Measurements from ENCODE around the gene FRMPD2.
"Not testable (repeated sequence)": the region's sequence is repeated elsewhere in the genome, so short reads cannot be mapped to it uniquely, and the experiment has no call there.

FRMPD2 gene

DNA sequence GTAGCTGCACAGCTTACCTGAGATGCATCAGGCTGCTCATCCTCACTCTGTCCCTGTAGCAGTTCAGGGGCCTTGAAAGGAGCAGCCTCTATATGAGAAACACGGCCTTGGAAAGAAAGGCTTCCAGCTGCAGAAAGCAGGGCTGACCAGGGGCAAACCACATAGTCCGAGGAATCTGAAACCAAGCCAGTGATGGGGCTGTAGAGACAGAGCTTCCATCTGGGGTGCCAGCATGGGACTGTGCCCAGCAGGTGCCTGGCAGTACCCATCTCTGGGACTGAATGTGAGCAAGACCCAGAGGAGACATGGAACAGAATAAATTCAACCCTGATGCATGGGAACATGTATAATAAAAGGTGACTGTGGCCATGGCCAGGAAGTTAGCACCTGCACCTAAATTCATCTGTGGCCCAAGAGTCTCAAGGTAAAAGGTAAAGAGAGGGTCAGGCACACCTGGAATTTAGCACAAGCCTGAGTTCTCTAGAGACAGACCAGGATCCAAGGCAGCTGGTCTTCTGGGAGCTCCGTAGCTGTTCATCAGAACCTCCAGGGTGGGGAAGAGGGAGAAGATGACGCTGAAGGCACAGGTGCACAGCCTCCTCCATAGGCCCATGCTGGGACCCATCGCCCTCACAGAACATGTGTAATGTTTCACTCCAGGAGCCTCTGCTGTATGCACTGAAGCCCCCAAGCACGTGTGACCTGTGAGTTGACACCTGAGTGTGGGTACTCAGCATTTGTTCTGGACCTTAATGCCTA lies 25.3 kb downstream of the FRMPD2 start:
- no peaks in the 10 kb centered on the region for H3K36me3 ChIP-seq (ENCODE audit: control insufficient read depth, insufficient read depth, low read length)
- no peaks in the 10 kb centered on the region for H3K27me3 ChIP-seq (ENCODE audit: control insufficient read depth, insufficient read depth, low read length)
- no peak overlapping the region for H3K9ac ChIP-seq (ENCODE audit: low read depth, low read length)
- no peaks in the 10 kb centered on the region for H3K9me3 ChIP-seq (ENCODE audit: control insufficient read depth, insufficient read depth, low read length)
- H3K4me1 ChIP-seq (ENCODE audit: control insufficient read depth, insufficient read depth, low read length), result peaks cover 12% of the 10 kb centered on the region
- H3K4me3 ChIP-seq (ENCODE audit: low read depth, low read length), result no peak overlapping the region

DNA sequence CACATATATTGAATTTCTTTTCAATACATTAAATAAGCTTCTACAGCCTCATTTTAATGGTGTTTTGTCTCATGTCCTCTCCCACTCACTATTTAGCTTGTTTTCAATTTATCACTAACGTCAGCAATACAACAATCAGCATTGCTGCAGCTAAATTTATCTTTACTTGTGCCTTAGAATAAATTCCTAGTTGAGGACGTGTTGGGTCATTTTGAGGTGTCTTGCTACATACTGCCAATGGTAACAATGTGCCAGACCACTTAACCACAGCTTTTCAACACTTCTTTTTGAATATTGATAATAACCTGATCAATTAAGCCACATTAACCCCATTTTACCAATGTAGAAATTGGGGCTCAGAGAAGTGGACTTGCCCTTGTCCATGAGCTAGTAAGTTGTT lies 26.0 kb downstream of the FRMPD2 start:
- Histone ChIP-seq H3K4me3 (ENCODE audit: low read depth, low read length) (no peak overlapping the region), H3K27me3 (ENCODE audit: control insufficient read depth, insufficient read depth, low read length) (no peaks in the 10 kb centered on the region), H3K9me3 (ENCODE audit: control insufficient read depth, insufficient read depth, low read length) (no peaks in the 10 kb centered on the region), H3K36me3 (ENCODE audit: control insufficient read depth, insufficient read depth, low read length) (no peaks in the 10 kb centered on the region), H3K4me1 (ENCODE audit: control insufficient read depth, insufficient read depth, low read length) (peaks cover 12% of the 10 kb centered on the region), H3K9ac (ENCODE audit: low read depth, low read length) (no peak overlapping the region)

DNA sequence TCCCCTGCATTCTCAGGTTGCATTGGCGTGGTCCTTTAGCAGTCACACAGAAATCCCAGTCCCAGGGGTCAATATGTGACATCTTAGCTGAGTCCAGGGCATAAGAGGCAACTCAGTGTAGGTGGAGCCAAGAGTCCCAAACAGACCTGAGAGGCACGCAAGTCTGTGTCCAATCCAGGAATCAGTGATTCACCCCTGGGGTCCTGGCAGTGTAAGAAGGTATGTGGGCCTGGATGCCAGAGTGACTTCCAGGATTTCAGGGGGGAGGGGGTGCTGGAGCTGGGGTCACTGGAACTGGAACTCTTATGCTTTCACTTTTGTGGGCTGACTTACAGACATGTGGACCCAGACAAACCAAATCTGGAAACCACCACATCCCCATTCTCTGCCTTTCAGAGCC lies 26.8 kb downstream of the FRMPD2 start:
- no peaks in the 10 kb centered on the region for H3K9me3 ChIP-seq (ENCODE audit: control insufficient read depth, insufficient read depth, low read length)
- H3K27me3 ChIP-seq (ENCODE audit: control insufficient read depth, insufficient read depth, low read length), result no peaks in the 10 kb centered on the region
- peaks cover 12% of the 10 kb centered on the region for H3K4me1 ChIP-seq (ENCODE audit: control insufficient read depth, insufficient read depth, low read length)
- no peak overlapping the region for H3K9ac ChIP-seq (ENCODE audit: low read depth, low read length)
- no peaks in the 10 kb centered on the region for H3K36me3 ChIP-seq (ENCODE audit: control insufficient read depth, insufficient read depth, low read length)
- H3K4me3 ChIP-seq (ENCODE audit: low read depth, low read length), result no peak overlapping the region

DNA sequence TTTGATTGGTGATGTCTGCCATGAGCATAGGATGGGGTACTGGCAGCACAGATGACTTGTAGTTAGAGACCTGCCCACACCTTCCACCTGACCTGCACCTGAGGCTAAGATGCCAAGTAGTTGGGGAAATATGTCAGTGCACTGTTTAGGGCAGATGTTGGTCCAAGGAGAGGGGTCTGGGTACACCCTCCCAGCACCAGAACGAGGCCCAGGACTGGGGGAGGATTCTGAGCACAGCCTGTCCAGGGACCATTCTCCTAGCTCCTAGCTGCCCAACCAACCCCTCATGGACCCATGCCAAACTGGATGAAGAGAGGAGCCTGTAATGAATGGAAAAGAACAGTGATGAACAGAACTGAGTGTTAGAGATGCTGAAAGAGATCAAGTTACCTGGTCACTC lies 28.0 kb downstream of the FRMPD2 start:
- Histone ChIP-seq H3K4me1 (ENCODE audit: control insufficient read depth, insufficient read depth, low read length) (peaks cover 2% of the 10 kb centered on the region), H3K36me3 (ENCODE audit: control insufficient read depth, insufficient read depth, low read length) (no peaks in the 10 kb centered on the region), H3K4me3 (ENCODE audit: low read depth, low read length) (no peak overlapping the region), H3K9ac (ENCODE audit: low read depth, low read length) (no peak overlapping the region), H3K9me3 (ENCODE audit: control insufficient read depth, insufficient read depth, low read length) (no peaks in the 10 kb centered on the region), H3K27me3 (ENCODE audit: control insufficient read depth, insufficient read depth, low read length) (no peaks in the 10 kb centered on the region)

DNA sequence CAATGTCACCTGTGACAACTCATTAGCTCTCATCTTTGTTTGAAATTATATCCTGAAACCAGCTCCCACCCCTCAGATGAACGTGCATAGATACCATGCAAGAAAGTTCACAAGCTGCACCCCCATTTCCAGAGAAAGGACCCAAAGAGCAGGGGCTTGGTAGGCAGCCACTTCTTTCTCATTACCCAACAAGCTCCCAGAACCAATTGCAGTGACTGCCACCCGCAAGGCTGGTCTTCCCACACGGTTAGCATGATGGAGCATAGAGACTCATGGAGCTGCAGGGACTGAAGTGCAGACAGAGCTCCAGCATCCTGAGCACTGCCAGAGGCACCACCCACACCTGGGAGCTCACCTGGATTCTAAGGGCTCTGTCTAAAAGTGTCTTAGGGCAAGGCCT lies 28.5 kb downstream of the FRMPD2 start:
- no peak overlapping the region for H3K9ac ChIP-seq (ENCODE audit: low read depth, low read length)
- H3K4me3 ChIP-seq (ENCODE audit: low read depth, low read length), result no peak overlapping the region
- H3K27me3 ChIP-seq (ENCODE audit: control insufficient read depth, insufficient read depth, low read length), result no peaks in the 10 kb centered on the region
- H3K9me3 ChIP-seq (ENCODE audit: control insufficient read depth, insufficient read depth, low read length), result no peaks in the 10 kb centered on the region
- no peaks in the 10 kb centered on the region for H3K36me3 ChIP-seq (ENCODE audit: control insufficient read depth, insufficient read depth, low read length)
- H3K4me1 ChIP-seq (ENCODE audit: control insufficient read depth, insufficient read depth, low read length), result no peaks in the 10 kb centered on the region

DNA sequence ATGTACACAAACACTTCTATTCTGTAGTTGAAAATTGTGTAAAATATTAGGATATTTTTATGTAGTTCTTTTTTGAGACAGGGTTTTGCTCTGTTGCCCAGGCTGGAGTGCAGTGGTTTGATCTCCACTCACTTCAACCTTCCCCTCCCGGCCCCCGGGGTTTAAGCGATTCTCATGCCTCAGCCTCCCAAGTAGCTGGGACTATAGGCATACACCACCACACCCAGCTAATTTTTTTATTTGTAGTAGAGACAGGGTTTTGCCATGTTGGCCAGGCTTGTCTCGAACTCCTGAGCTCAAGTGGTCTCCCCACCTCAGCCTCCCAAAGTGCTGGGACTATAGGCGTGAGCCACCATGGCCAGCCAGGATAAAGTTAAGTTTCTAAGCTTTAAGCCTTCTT lies 30.6 kb downstream of the FRMPD2 start:
- not testable (repeated sequence) for H3K9me3 ChIP-seq (ENCODE audit: control insufficient read depth, insufficient read depth, low read length); H3K27me3 ChIP-seq (ENCODE audit: control insufficient read depth, insufficient read depth, low read length); H3K4me3 ChIP-seq (ENCODE audit: low read depth, low read length); H3K36me3 ChIP-seq (ENCODE audit: control insufficient read depth, insufficient read depth, low read length); H3K9ac ChIP-seq (ENCODE audit: low read depth, low read length); H3K4me1 ChIP-seq (ENCODE audit: control insufficient read depth, insufficient read depth, low read length)

DNA sequence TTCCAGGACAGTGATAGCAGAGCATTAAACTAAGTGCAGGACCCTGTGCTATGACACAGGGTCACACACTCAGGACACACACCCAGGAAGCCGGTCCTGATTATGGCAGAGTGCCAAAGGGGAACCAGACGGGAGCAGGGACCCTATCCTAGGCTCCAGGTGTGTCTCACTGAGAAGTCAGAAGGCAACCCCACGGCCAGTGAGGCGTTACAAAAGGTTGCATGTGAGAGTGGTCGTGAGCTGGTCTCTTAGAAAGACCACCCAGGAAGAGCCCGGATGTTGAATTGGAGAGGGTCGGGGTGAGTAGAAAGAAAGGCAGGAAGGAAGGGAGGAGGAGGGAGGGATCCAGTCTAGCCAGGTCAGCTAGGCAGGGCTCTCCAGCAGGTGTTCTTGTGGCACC lies 31.0 kb downstream of the FRMPD2 start:
- Histone ChIP-seq H3K27me3 (ENCODE audit: control insufficient read depth, insufficient read depth, low read length) (no peaks in the 10 kb centered on the region), H3K36me3 (ENCODE audit: control insufficient read depth, insufficient read depth, low read length) (no peaks in the 10 kb centered on the region), H3K9ac (ENCODE audit: low read depth, low read length) (no peak overlapping the region), H3K9me3 (ENCODE audit: control insufficient read depth, insufficient read depth, low read length) (no peaks in the 10 kb centered on the region), H3K4me3 (ENCODE audit: low read depth, low read length) (no peak overlapping the region), H3K4me1 (ENCODE audit: control insufficient read depth, insufficient read depth, low read length) (no peaks in the 10 kb centered on the region)

DNA sequence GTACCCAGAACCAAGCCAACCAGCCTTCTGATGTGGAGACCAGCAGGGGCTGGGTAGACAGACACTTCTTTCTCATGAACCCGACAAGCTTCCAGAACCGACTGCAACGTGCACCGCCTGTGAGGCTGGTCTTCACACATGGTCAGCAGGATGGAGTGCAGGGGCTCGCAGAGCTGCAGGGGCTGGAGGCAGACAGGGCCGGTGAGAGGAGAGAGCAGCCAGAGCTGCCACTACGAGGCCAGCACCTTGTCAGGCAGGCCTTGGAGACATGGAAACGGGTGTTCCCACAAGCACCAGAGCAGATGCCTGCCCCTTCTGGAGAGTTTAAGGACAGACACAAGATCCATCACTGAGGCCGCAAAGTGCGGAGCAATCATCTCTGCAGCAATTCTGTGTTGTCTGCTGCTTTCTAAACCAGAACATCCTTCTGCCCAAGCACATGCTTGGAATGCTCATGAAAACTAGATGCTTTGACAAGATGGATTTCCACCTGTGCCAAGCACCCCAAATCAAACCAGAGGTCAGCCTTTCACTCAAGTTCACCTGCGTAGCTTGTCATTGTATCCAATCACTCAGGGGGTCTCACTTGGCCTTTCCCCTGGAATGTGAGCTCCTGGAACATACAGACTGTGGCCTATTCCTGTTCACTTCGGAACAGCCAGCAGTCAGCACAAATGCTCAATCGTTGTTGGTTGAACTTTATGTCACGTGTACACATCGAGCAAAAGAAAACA lies 32.2 kb downstream of the FRMPD2 start:
- H3K9me3 ChIP-seq (ENCODE audit: control insufficient read depth, insufficient read depth, low read length), result no peaks in the 10 kb centered on the region

DNA sequence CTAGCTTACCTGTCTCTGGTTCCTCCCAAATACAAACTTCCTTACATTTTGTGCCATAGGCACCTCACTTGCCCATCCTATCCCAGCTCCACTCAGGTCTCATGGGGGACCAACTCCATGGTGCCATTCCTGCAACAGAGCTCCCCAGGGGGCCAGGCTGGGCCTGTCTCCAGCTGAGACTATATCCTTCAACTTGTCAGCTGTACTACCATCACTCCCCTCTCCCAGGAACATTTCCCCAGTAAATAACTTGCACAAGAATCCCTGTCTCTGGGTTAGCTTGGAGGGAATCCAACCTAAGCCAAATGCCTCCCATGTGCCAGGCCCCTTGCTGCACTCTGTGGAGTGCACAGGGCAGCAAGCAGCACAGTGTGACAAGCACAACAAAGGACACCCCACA lies 33.2 kb downstream of the FRMPD2 start:
- no peaks in the 10 kb centered on the region for H3K27me3 ChIP-seq (ENCODE audit: control insufficient read depth, insufficient read depth, low read length)
- no peak overlapping the region for H3K4me3 ChIP-seq (ENCODE audit: low read depth, low read length)
- H3K9me3 ChIP-seq (ENCODE audit: control insufficient read depth, insufficient read depth, low read length), result no peaks in the 10 kb centered on the region
- no peaks in the 10 kb centered on the region for H3K4me1 ChIP-seq (ENCODE audit: control insufficient read depth, insufficient read depth, low read length)
- no peaks in the 10 kb centered on the region for H3K36me3 ChIP-seq (ENCODE audit: control insufficient read depth, insufficient read depth, low read length)
- no peak overlapping the region for H3K9ac ChIP-seq (ENCODE audit: low read depth, low read length)

More for the DNA sequence above, 32.2 kb downstream of the FRMPD2 start:
- Histone ChIP-seq H3K36me3 (ENCODE audit: control insufficient read depth, insufficient read depth, low read length) (no peaks in the 10 kb centered on the region), H3K9ac (ENCODE audit: low read depth, low read length) (no peak overlapping the region), H3K4me3 (ENCODE audit: low read depth, low read length) (no peak overlapping the region), H3K4me1 (ENCODE audit: control insufficient read depth, insufficient read depth, low read length) (no peaks in the 10 kb centered on the region), H3K27me3 (ENCODE audit: control insufficient read depth, insufficient read depth, low read length) (no peaks in the 10 kb centered on the region)

DNA sequence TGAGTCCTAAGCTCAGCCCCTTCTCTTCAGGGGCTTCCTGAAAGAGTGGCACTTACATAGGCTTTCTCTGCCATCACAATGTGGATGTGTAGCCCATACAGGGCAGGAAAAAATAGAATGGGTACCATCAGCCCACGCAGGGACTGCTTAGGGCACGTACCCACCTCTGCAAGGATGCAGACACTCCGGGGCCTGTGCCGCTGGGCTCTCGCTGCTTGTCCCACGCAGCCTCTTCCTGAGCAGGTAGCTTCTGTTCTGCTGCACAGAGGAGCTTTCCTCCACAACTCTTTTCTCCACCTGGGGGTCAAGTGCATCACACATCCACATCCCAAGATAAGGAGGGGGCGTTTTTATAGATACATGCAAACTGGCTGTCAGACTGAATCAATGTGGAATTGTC lies 34.3 kb downstream of the FRMPD2 start:
- no peaks in the 10 kb centered on the region for H3K36me3 ChIP-seq (ENCODE audit: control insufficient read depth, insufficient read depth, low read length)
- no peaks in the 10 kb centered on the region for H3K27me3 ChIP-seq (ENCODE audit: control insufficient read depth, insufficient read depth, low read length)
- no peak overlapping the region for H3K4me3 ChIP-seq (ENCODE audit: low read depth, low read length)
- H3K4me1 ChIP-seq (ENCODE audit: control insufficient read depth, insufficient read depth, low read length), result no peaks in the 10 kb centered on the region
- H3K9ac ChIP-seq (ENCODE audit: low read depth, low read length), result no peak overlapping the region
- no peaks in the 10 kb centered on the region for H3K9me3 ChIP-seq (ENCODE audit: control insufficient read depth, insufficient read depth, low read length)

DNA sequence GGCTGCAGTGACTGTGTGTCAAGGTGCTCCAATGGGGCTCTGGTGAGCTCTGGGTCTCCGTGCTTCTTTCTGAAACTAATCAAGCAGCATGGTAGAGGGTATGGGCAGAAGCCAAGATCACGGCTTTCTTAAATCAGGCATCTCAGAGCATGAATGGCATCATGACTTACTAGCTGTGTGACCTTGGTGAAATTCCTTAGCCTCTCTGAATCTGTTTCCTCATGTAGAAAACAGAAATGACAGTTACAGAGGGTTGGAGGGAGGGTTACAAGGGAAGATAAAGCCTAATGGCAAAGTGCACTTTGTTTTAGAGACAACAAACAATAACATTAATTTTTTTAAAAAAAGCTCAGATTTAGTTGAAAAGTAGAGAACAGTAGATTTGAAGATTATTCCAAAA lies 34.9 kb downstream of the FRMPD2 start:
- Histone ChIP-seq H3K27me3 (ENCODE audit: control insufficient read depth, insufficient read depth, low read length) (no peaks in the 10 kb centered on the region), H3K4me1 (ENCODE audit: control insufficient read depth, insufficient read depth, low read length) (no peaks in the 10 kb centered on the region), H3K4me3 (ENCODE audit: low read depth, low read length) (no peak overlapping the region), H3K36me3 (ENCODE audit: control insufficient read depth, insufficient read depth, low read length) (no peaks in the 10 kb centered on the region), H3K9me3 (ENCODE audit: control insufficient read depth, insufficient read depth, low read length) (no peaks in the 10 kb centered on the region), H3K9ac (ENCODE audit: low read depth, low read length) (no peak overlapping the region)

DNA sequence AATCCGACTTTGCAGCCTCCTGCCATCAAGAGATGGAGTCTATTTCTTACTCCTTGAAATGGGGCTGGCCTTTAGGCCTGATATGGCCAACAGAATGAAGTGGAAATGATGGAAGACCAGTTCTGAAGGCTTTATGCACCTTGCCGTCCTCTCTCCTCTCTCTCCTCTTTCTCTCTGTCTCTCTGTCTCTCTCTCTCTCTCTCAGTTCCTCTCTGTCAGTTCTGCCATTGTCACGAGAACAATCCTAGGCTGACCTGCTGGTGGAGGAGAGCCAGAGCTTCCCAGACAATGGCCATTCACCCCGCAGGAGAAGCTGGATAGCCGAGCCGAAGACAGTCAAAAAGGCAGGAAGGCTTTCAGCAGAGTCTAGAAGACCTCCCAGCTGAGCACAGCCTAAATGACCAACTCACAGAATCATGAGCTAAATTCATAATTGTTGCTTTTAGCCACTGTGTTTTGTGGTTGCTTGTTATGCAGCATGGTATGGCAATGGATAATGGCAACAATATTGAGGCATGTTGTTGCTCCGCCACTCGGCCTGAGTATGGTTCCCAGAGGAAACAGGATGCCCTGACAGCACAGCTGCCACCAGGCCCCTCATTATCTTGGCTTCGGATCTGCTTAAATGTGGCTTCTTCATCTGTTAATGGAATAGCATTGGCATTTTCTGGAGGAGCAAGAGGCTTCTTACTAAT lies 35.5 kb downstream of the FRMPD2 start:
- no peaks in the 10 kb centered on the region for H3K9me3 ChIP-seq (ENCODE audit: control insufficient read depth, insufficient read depth, low read length)
- H3K27me3 ChIP-seq (ENCODE audit: control insufficient read depth, insufficient read depth, low read length), result no peaks in the 10 kb centered on the region
- no peak overlapping the region for H3K4me3 ChIP-seq (ENCODE audit: low read depth, low read length)
- H3K36me3 ChIP-seq (ENCODE audit: control insufficient read depth, insufficient read depth, low read length), result no peaks in the 10 kb centered on the region
- no peak overlapping the region for H3K9ac ChIP-seq (ENCODE audit: low read depth, low read length)
- no peaks in the 10 kb centered on the region for H3K4me1 ChIP-seq (ENCODE audit: control insufficient read depth, insufficient read depth, low read length)
